HCT116 (cell line): ENCODE data around the gene TUBB4A.

Source experiments
- CEBPB ChIP-seq: IDR thresholded peaks from 2 replicates; pipeline ENCODE4 v1.6.1; 2012; ENCODE audit warnings: low read depth
- CTCF ChIP-seq, 3 experiments: fragments of 200-600 bp in 1 of 3; sonication (generic) in 1 of 3; IDR thresholded peaks in 2 of 3; conservative IDR thresholded peaks in 1 of 3; 2 replicates each; pipeline ENCODE4 v1.5.1; 2012 to 2017; ENCODE audit warnings: low read depth in 2 of 3, low read length in 2 of 3, antibody characterized with exemption in 1 of 3, borderline replicate concordance in 1 of 3, control low read depth in 1 of 3, mild to moderate bottlenecking in 1 of 3, mixed read lengths in 1 of 3, mixed run types in 1 of 3, moderate library complexity in 1 of 3; ENCODE audit not compliant: insufficient read depth in 1 of 3
- MAX ChIP-seq: IDR thresholded peaks from 2 replicates; pipeline ENCODE4 v1.6.1; 2012
- POLR2A ChIP-seq: IDR thresholded peaks from 2 replicates; pipeline ENCODE4 v1.7.0; 2011; ENCODE audit warnings: borderline replicate concordance; ENCODE audit not compliant: insufficient read depth, insufficient read length; ENCODE audit errors: extremely low read depth

GRCh38 chr19:6519289-6519688, 17.2 kb upstream of the TUBB4A start:
- no peak for TF ChIP-seq CTCF (IDR thresholded peaks at IDR 0.05 in 2 of 3, conservative IDR thresholded peaks at IDR 0.05 in 1 of 3; ENCODE audit: borderline replicate concordance in 1 of 3, insufficient read depth in 1 of 3, low read depth in 2 of 3, low read length in 2 of 3)
- no peak for TF ChIP-seq CEBPB
- no peak for TF ChIP-seq MAX
- TF ChIP-seq POLR2A = no peak
